Loucy (cell line): ENCODE measurements around the gene CEP164.

ENCODE experiments used
- H2AFZ ChIP-seq: fragments of 200-600 bp; sonication (generic); 2 replicates; pipeline ENCODE4 v1.6.0; 2016; ENCODE audit warnings: antibody characterized with exemption, mild to moderate bottlenecking, low read length, moderate library complexity
- H3F3A ChIP-seq: fragments of 200-600 bp; 2 replicates; pipeline ENCODE4 v1.6.0; 2016; ENCODE audit warnings: antibody characterized with exemption, low read depth, mild to moderate bottlenecking
- H3K27me3 ChIP-seq: fragments of 200-600 bp; sonication (generic); 2 replicates; pipeline ENCODE4 v1.6.1; 2014; ENCODE audit warnings: low read length, mild to moderate bottlenecking; ENCODE audit not compliant: insufficient read depth, poor library complexity, severe bottlenecking
- H3K36me3 ChIP-seq: fragments of 200-600 bp; sonication (generic); 2 replicates; pipeline ENCODE4 v1.6.1; 2016; ENCODE audit warnings: low read length; ENCODE audit not compliant: insufficient read depth
- H3K4me1 ChIP-seq: fragments of 200-600 bp; sonication (generic); 2 replicates; pipeline ENCODE4 v1.5.1; 2014; ENCODE audit warnings: low read length, mild to moderate bottlenecking; ENCODE audit not compliant: insufficient read depth, poor library complexity, severe bottlenecking
- H3K4me2 ChIP-seq: fragments of 200-600 bp; sonication (generic); 2 replicates; pipeline ENCODE4 v1.6.0; 2014; ENCODE audit warnings: antibody characterized with exemption, low read length, low read depth, mild to moderate bottlenecking; ENCODE audit not compliant: poor library complexity, severe bottlenecking
- H3K4me3 ChIP-seq: fragments of 200-600 bp; sonication (generic); 2 replicates; pipeline ENCODE4 v1.5.1; 2014; ENCODE audit warnings: low read length, mild to moderate bottlenecking, mixed read lengths; ENCODE audit not compliant: poor library complexity, severe bottlenecking
- H3K79me2 ChIP-seq: fragments of 200-600 bp; sonication (generic); 2 replicates; pipeline ENCODE4 v1.6.1; 2014; ENCODE audit warnings: low read length; ENCODE audit not compliant: insufficient read depth
- H3K9ac ChIP-seq: fragments of 200-600 bp; sonication (generic); 2 replicates; pipeline ENCODE4 v1.6.0; 2014; ENCODE audit warnings: mild to moderate bottlenecking, low read depth, low read length, moderate library complexity; ENCODE audit not compliant: poor library complexity, severe bottlenecking
- H3K9me2 ChIP-seq: fragments of 200-600 bp; sonication (generic); replicated peaks from 2 replicates; pipeline ENCODE4 v1.6.1; 2016; ENCODE audit warnings: low read depth, low read length, mixed read lengths
- H3K9me3 ChIP-seq: fragments of 200-600 bp; sonication (generic); 2 replicates; pipeline ENCODE4 v1.6.1; 2014; ENCODE audit warnings: mild to moderate bottlenecking, antibody characterized with exemption, low read length, low read depth; ENCODE audit not compliant: insufficient read depth
- H4K20me1 ChIP-seq: fragments of 200-600 bp; sonication (generic); 2 replicates; pipeline ENCODE4 v1.6.0; 2014; ENCODE audit warnings: antibody characterized with exemption, low read length, mild to moderate bottlenecking; ENCODE audit not compliant: insufficient read depth, poor library complexity, severe bottlenecking
- CTCF ChIP-seq: fragments of 200-600 bp; sonication (generic); conservative IDR thresholded peaks from 2 replicates; pipeline ENCODE4 v1.5.1; 2014; ENCODE audit warnings: mild to moderate bottlenecking, antibody characterized with exemption, low read length
- EZH2phosphoT487 ChIP-seq: fragments of 200-600 bp; IDR thresholded peaks from 2 replicates; pipeline ENCODE4 v1.6.1; 2018; ENCODE audit warnings: antibody characterized with exemption, mild to moderate bottlenecking, moderate library complexity, borderline replicate concordance

Gene CEP164

GRCh38 chr11:117299351-117300282 lies 28.0 kb upstream of the CEP164 start:
- no peaks in the 10 kb centered on the region for H3K9me2 ChIP-seq
- no peaks in the 10 kb centered on the region for H4K20me1 ChIP-seq
- H3K9ac ChIP-seq: no peak overlapping the region
- H3K79me2 ChIP-seq: no peaks in the 10 kb centered on the region
- H2AFZ ChIP-seq: no peak overlapping the region
- H3K27me3 ChIP-seq: no peaks in the 10 kb centered on the region
- H3F3A ChIP-seq: no peaks in the 10 kb centered on the region
- no peaks in the 10 kb centered on the region for H3K9me3 ChIP-seq
- no peak overlapping the region for H3K4me2 ChIP-seq
- H3K4me1 ChIP-seq: no peaks in the 10 kb centered on the region
- no peaks in the 10 kb centered on the region for H3K36me3 ChIP-seq
- no peak for TF ChIP-seq CTCF
- TF ChIP-seq EZH2phosphoT487: no peak
- no peak overlapping the region for H3K4me3 ChIP-seq

GRCh38 chr11:117300283-117300663 lies 27.4 kb upstream of the CEP164 start:
- Histone ChIP-seq H3F3A (no peaks in the 10 kb centered on the region), H3K36me3 (no peaks in the 10 kb centered on the region), H4K20me1 (no peaks in the 10 kb centered on the region), H3K4me3 (no peak overlapping the region), H3K4me2 (no peak overlapping the region), H3K79me2 (no peaks in the 10 kb centered on the region), H2AFZ (no peak overlapping the region), H3K27me3 (no peaks in the 10 kb centered on the region), H3K4me1 (no peaks in the 10 kb centered on the region), H3K9me2 (no peaks in the 10 kb centered on the region), H3K9ac (no peak overlapping the region), H3K9me3 (no peaks in the 10 kb centered on the region)
- TF ChIP-seq EZH2phosphoT487: no peak
- no peak for TF ChIP-seq CTCF

DNA sequence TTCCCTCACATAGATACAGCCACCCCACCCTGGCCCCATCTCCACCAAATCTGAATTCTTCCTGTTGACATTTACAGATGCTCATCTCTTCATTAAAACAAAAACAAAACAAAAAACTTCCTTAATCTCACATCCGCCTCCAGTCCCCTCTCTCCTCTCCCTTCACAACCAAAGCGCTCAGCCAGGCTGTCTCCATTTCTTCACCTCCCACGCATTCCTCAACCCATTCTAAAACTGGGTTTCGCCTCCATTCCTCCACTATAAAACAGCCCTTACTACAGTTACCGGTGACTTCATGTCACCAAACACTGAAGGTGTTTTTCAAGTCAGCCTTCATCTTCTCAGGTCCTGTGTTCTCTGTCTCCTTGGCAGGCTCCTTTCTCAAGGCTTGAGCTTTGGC lies 26.9 kb upstream of the CEP164 start:
- H3K9ac ChIP-seq: no peak overlapping the region
- H3F3A ChIP-seq: no peaks in the 10 kb centered on the region
- H4K20me1 ChIP-seq: no peaks in the 10 kb centered on the region
- no peak overlapping the region for H3K4me2 ChIP-seq
- no peaks in the 10 kb centered on the region for H3K9me3 ChIP-seq
- no peaks in the 10 kb centered on the region for H3K9me2 ChIP-seq
- no peak overlapping the region for H2AFZ ChIP-seq
- H3K4me1 ChIP-seq: no peaks in the 10 kb centered on the region
- no peak overlapping the region for H3K4me3 ChIP-seq
- no peaks in the 10 kb centered on the region for H3K36me3 ChIP-seq
- TF ChIP-seq CTCF (no peak), EZH2phosphoT487 (no peak)
- no peaks in the 10 kb centered on the region for H3K79me2 ChIP-seq
- H3K27me3 ChIP-seq: no peaks in the 10 kb centered on the region
